Measurements from ENCODE around the gene WEE2.

DNA sequence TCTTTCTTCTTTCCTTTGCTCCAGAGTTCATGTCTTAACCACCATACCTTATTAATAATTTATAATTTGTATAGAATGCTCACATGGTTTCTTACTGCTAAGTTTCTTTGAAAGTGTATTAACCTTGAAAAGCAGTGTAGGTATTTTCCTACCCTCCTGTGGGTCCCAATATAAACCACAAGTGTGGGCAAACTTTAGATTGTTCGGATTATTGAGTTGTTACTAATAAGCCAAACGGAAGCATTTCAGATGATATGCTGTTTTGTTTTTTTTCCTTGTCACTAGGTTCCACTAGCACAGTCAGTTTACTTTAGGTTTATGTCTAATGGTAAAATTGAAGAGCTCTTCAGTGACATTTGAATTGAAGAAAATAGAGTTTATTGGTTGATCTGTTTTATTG is 40.2 kb downstream of the WEE2 start:
- TF ChIP-seq, protein P1, sequence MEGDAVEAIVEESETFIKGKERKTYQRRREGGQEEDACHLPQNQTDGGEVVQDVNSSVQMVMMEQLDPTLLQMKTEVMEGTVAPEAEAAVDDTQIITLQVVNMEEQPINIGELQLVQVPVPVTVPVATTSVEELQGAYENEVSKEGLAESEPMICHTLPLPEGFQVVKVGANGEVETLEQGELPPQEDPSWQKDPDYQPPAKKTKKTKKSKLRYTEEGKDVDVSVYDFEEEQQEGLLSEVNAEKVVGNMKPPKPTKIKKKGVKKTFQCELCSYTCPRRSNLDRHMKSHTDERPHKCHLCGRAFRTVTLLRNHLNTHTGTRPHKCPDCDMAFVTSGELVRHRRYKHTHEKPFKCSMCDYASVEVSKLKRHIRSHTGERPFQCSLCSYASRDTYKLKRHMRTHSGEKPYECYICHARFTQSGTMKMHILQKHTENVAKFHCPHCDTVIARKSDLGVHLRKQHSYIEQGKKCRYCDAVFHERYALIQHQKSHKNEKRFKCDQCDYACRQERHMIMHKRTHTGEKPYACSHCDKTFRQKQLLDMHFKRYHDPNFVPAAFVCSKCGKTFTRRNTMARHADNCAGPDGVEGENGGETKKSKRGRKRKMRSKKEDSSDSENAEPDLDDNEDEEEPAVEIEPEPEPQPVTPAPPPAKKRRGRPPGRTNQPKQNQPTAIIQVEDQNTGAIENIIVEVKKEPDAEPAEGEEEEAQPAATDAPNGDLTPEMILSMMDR (IDR thresholded peaks at IDR 0.05), result no peak
- TF ChIP-seq ZNF263 (CRISPR knock-in tag; IDR thresholded peaks at IDR 0.05; ENCODE audit: low read depth) (no peak), CREM (CRISPR knock-in tag; IDR thresholded peaks at IDR 0.05) (no peak)
- TF ChIP-seq, protein P2, sequence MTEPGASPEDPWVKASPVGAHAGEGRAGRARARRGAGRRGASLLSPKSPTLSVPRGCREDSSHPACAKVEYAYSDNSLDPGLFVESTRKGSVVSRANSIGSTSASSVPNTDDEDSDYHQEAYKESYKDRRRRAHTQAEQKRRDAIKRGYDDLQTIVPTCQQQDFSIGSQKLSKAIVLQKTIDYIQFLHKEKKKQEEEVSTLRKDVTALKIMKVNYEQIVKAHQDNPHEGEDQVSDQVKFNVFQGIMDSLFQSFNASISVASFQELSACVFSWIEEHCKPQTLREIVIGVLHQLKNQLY (CRISPR knock-in tag; IDR thresholded peaks at IDR 0.05), result no peak
